Ovary (tissue), 9 donors: ENCODE data around the gene ADAMTS7. TPM values are rescaled to one million over a fixed set of nuclear protein-coding genes. Genes with fewer than 3 reads are reported as not detected.
A peak's percentile ranks its signal among the peaks of the same experiment; 100 is the strongest.
"Not testable (repeated sequence)": the region's sequence is repeated elsewhere in the genome, so short reads cannot be mapped to it uniquely, and the experiment has no call there.

ENCODE experiments used
- DNase-seq, 5 donors: peaks; one replicate each; pipeline ENCODE4 v3.0.0-alpha.2; 2019 to 2020
- H3K27ac ChIP-seq, 2 donors: fragments of 200-600 bp; one replicate each; pipeline versions ENCODE4 v1.5.1 to v1.8.0; 2019 to 2022
- H3K27me3 ChIP-seq: fragments of 200-600 bp; one replicate; pipeline ENCODE4 v1.8.0; 2022
- H3K36me3 ChIP-seq: fragments of 200-600 bp; sonication (generic); one replicate; pipeline ENCODE4 v1.5.1; 2019
- H3K4me1 ChIP-seq: one replicate; pipeline ENCODE4 v1.8.1; 2013; ENCODE audit warnings: mild to moderate bottlenecking, moderate library complexity; ENCODE audit not compliant: insufficient read depth
- H3K4me3 ChIP-seq: fragments of 200-600 bp; sonication (generic); one replicate; pipeline ENCODE4 v1.5.1; 2017
- H3K9me3 ChIP-seq, 2 donors: fragments of 200-600 bp in 1 of 2; sonication (generic) in 1 of 2; one replicate each; pipeline versions ENCODE4 v1.5.1 to v1.8.1; 2013 to 2019; ENCODE audit warnings: mild to moderate bottlenecking in 1 of 2, moderate library complexity in 1 of 2
- CTCF ChIP-seq, 3 donors: fragments of 450-650 bp in 2 of 3; fragments of 200-600 bp in 1 of 3; IDR thresholded peaks; one replicate each; pipeline versions ENCODE4 v1.5.1 to v1.8.0; 2016 to 2022; ENCODE audit warnings: antibody characterized with exemption in 3 of 3, mild to moderate bottlenecking in 1 of 3
- EP300 ChIP-seq: sonication (generic); formaldehyde crosslinking; IDR thresholded peaks from one replicate; pipeline ENCODE4 v1.6.1; 2017; ENCODE audit warnings: antibody characterized with exemption
- POLR2A ChIP-seq: fragments of 450-650 bp; IDR thresholded peaks from one replicate; pipeline ENCODE4 v1.6.1; 2017; ENCODE audit warnings: antibody characterized with exemption, mild to moderate bottlenecking, moderate library complexity
- WGBS, 3 donors: extraction: QIAGEN DNeasy Blood & Tissue Kit in 1 of 3; methylation state at CpG; one replicate each; pipeline versions ENCODE4 v1.1.5 to v1.1.7; 2013 to 2017; 5-methylcytosine and 5-hydroxymethylcytosine counted together
- intact Hi-C, 4 donors: fragments of 100-400 bp; cut with DNase I; formaldehyde crosslinking; loops; one replicate each; pipeline versions ENCODE4 v1.11.0 to v1.15.1; 2022 to 2023
- polyA plus RNA-seq, 2 donors: library from polyadenylated mRNA; stranded (reverse); fragments of 200-250 nt in 1 of 2; fragments of 350-450 nt in 1 of 2; fragmentation: Illumina TruSeq in 1 of 2; extraction: RNeasy Lipid Tissue Mini Kit (QIAGEN cat#74804) in 1 of 2; gene quantifications; one replicate each; pipeline ENCODE4 v1.2.3, GENCODE V29; 2013 to 2014
- total RNA-seq, 7 donors: library from RNA; depleted of rRNA in 2 of 7; stranded (reverse); fragments of >200 nt in 2 of 7; fragmentation: NEBNext Ultra II Directional in 3 of 7; extraction: Animal tissue kit (Norgen Biotek cat#: 25700) in 3 of 7; gene quantifications; one replicate each; pipeline versions ENCODE4 v1.1.0 to v1.2.4, GENCODE V29; 2016 to 2023
- donor health status: DM: no; HTN: no; CAD: no; lungs with moderate emphysema.
- donor health status: DM: no; HTN: no; CAD: no.
- donor health status: Bipolar disorder and iron deficiency.
- donor health status: DM: yes; HTN: yes; CAD: no.
- donor health status: DM: no; HTN: no; CAD: no.
- donor health status: DM: yes; HTN: yes; CAD: no.

ADAMTS7 gene
- total and polyA plus RNA-seq, 9 donors = 2.1 to 16.5 (median 8.5) TPM

- no peak overlapping the region for H3K27ac ChIP-seq
- intact Hi-C loops = no loop called here
- H3K4me3 ChIP-seq = no peak overlapping the region
- no peaks in the 10 kb centered on the region for H3K4me1 ChIP-seq
- TF ChIP-seq CTCF (IDR thresholded peaks at IDR 0.05) (no peak), EP300 (no peak), POLR2A (no peak)
- DNase-seq = peak in 3 of 5 donors; percentile 7 to 18 (median 15)
- 78 to 82% (median 79%) methylated on average over 11 to 13 of the region's 13 CpGs for WGBS, 3 donors
- no peaks in the 10 kb centered on the region for H3K36me3 ChIP-seq
- H3K9me3 ChIP-seq = no peaks in the 10 kb centered on the region
- no peaks in the 10 kb centered on the region for H3K27me3 ChIP-seq
These were observed 43.2 kb downstream of the ADAMTS7 start for GRCh38 chr15:78768096-78768495.

GRCh38 chr15:78767331-78767951 is 43.8 kb downstream of the ADAMTS7 start:
- no peak for TF ChIP-seq CTCF (IDR thresholded peaks at IDR 0.05)
- no peak for TF ChIP-seq EP300
- TF ChIP-seq POLR2A = no peak
- peak in 4 of 5 donors; percentile 5 to 31 (median 16) for DNase-seq
- Histone ChIP-seq H3K4me1 (no peaks in the 10 kb centered on the region), H3K27ac (no peak overlapping the region), H3K36me3 (no peaks in the 10 kb centered on the region), H3K9me3 (no peaks in the 10 kb centered on the region), H3K27me3 (no peaks in the 10 kb centered on the region), H3K4me3 (no peak overlapping the region)
- intact Hi-C loops = no loop called here
- 92 to 94% (median 92%) methylated on average over 15 to 16 of the region's 16 CpGs for WGBS, 3 donors

- H3K36me3 ChIP-seq, H3K9me3 ChIP-seq, H3K4me3 ChIP-seq, intact Hi-C loops, H3K27me3 ChIP-seq, H3K27ac ChIP-seq, H3K4me1 ChIP-seq: not testable (repeated sequence)
- peak in 3 of 5 donors; percentile 12 to 29 (median 18) for DNase-seq
- 92 to 96% (median 93%) methylated on average over 19 to 21 of the region's 21 CpGs for WGBS, 3 donors
These were observed 44.6 kb downstream of the ADAMTS7 start for GRCh38 chr15:78766641-78767071.

GRCh38 chr15:78766041-78766440 is 45.2 kb downstream of the ADAMTS7 start:
- H3K4me1 ChIP-seq = peaks cover 6% of the 10 kb centered on the region
- peak in 3 of 5 donors; percentile 14 to 31 (median 17) for DNase-seq
- no peak overlapping the region for H3K4me3 ChIP-seq
- H3K27ac ChIP-seq = no peak overlapping the region
- H3K27me3 ChIP-seq = no peaks in the 10 kb centered on the region
- H3K9me3 ChIP-seq = no peaks in the 10 kb centered on the region
- intact Hi-C loops = no loop called here
- TF ChIP-seq POLR2A (no peak), EP300 (no peak), CTCF (IDR thresholded peaks at IDR 0.05) (no peak)
- WGBS, 3 donors = 89 to 94% (median 93%) methylated on average over 6 of the region's 6 CpGs
- no peaks in the 10 kb centered on the region for H3K36me3 ChIP-seq

GRCh38 chr15:78765154-78765860 is 46.0 kb downstream of the ADAMTS7 start:
- H3K9me3 ChIP-seq, H3K27ac ChIP-seq, H3K4me1 ChIP-seq, H3K4me3 ChIP-seq, intact Hi-C loops, H3K36me3 ChIP-seq, H3K27me3 ChIP-seq: not testable (repeated sequence)
- peak in 3 of 5 donors; percentile 8 to 27 (median 13) for DNase-seq
- 77 to 91% (median 89%) methylated on average over 17 to 18 of the region's 18 CpGs for WGBS, 3 donors

GRCh38 chr15:78764340-78765153 is 46.7 kb downstream of the ADAMTS7 start:
- not testable (repeated sequence) for H3K27me3 ChIP-seq, H3K9me3 ChIP-seq, H3K36me3 ChIP-seq, H3K27ac ChIP-seq, H3K4me3 ChIP-seq
- 91% methylated on average over 23 to 28 of the region's 28 CpGs for WGBS, 3 donors
- H3K4me1 ChIP-seq = peaks cover 11% of the 10 kb centered on the region
- peak in 2 of 5 donors; percentile 10 to 26 for DNase-seq
- intact Hi-C loops = loop anchor here in 1 of 4 donors (5.0 kb wide), 1 partner anchor 48 kb away; the partner anchor contains the start of gene ADAMTS7
